HL-60 (cell line): ENCODE data around the gene LDAH.
A peak's percentile ranks its signal among the peaks of the same experiment; 100 is the strongest.

Source experiments
- DNase-seq, 2 experiments: peaks; one replicate each; pipeline ENCODE4 v3.0.0-alpha.2; 2010 to 2020; ENCODE audit warnings: low read depth in 1 of 2, low spot score in 1 of 2
- H3K27ac ChIP-seq: fragments of 250-450 bp; sonication (Bioruptor Pico); replicated peaks from 2 replicates; pipeline ENCODE4 v1.5.1; 2020; ENCODE audit warnings: mild to moderate bottlenecking, moderate library complexity
- H3K27me3 ChIP-seq: fragments of 250-450 bp; sonication (Bioruptor Pico); 2 replicates; pipeline ENCODE4 v1.5.1; 2021; ENCODE audit warnings: mild to moderate bottlenecking, moderate library complexity; ENCODE audit not compliant: insufficient read depth, poor library complexity, severe bottlenecking
- H3K4me3 ChIP-seq: replicated peaks from 2 replicates; pipeline ENCODE4 v1.5.1; 2011; ENCODE audit warnings: mild to moderate bottlenecking, control low read depth, low read length; ENCODE audit not compliant: insufficient read depth
- GABPA ChIP-seq: IDR thresholded peaks from 2 replicates; pipeline ENCODE4 v1.6.1; 2012; ENCODE audit warnings: low read depth
- POLR2AphosphoS5 ChIP-seq: IDR thresholded peaks from 2 replicates; pipeline ENCODE4 v1.6.1; 2012; ENCODE audit warnings: low read depth
- SPI1 ChIP-seq: IDR thresholded peaks from 2 replicates; pipeline ENCODE4 v1.6.1; 2012; ENCODE audit warnings: low read depth, mild to moderate bottlenecking, borderline replicate concordance
- TF ChIP-seq, protein P1 (sequence below): IDR thresholded peaks from 2 replicates; pipeline ENCODE4 v1.6.1; 2012; ENCODE audit warnings: low read depth; ENCODE audit not compliant: insufficient replicate concordance
- TF ChIP-seq, protein P2 (sequence below): IDR thresholded peaks from one replicate; pipeline ENCODE4 v1.5.1; 2011; ENCODE audit warnings: low read length, control low read depth, inconsistent platforms; ENCODE audit not compliant: insufficient read depth

The LDAH gene

DNA sequence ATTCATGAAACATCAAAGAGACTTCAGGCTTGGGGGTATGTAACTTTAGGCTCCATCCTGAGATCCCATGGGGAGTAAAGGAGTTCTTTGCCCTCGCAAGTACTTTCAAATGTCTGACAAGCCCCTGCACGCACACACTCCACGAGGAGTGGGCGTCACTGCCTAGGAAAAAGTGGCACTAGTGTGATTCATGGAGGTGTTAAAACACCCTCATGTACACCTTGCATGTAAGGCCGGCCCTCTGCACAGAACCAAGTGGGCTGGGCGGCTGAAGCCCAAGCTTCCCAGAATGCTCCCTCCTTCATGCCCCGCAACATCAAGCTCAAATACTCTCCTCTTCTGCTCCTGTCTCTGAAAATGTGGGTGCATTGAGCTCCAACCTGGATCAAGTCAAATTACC is 179.8 kb downstream of the LDAH start:
- H3K27me3 ChIP-seq, result no peaks in the 10 kb centered on the region
- no peak overlapping the region for H3K4me3 ChIP-seq
- no peak overlapping the region for H3K27ac ChIP-seq
- no peak for DNase-seq
- TF ChIP-seq GABPA (no peak), SPI1 (no peak), POLR2AphosphoS5 (no peak)
- TF ChIP-seq, protein P1, sequence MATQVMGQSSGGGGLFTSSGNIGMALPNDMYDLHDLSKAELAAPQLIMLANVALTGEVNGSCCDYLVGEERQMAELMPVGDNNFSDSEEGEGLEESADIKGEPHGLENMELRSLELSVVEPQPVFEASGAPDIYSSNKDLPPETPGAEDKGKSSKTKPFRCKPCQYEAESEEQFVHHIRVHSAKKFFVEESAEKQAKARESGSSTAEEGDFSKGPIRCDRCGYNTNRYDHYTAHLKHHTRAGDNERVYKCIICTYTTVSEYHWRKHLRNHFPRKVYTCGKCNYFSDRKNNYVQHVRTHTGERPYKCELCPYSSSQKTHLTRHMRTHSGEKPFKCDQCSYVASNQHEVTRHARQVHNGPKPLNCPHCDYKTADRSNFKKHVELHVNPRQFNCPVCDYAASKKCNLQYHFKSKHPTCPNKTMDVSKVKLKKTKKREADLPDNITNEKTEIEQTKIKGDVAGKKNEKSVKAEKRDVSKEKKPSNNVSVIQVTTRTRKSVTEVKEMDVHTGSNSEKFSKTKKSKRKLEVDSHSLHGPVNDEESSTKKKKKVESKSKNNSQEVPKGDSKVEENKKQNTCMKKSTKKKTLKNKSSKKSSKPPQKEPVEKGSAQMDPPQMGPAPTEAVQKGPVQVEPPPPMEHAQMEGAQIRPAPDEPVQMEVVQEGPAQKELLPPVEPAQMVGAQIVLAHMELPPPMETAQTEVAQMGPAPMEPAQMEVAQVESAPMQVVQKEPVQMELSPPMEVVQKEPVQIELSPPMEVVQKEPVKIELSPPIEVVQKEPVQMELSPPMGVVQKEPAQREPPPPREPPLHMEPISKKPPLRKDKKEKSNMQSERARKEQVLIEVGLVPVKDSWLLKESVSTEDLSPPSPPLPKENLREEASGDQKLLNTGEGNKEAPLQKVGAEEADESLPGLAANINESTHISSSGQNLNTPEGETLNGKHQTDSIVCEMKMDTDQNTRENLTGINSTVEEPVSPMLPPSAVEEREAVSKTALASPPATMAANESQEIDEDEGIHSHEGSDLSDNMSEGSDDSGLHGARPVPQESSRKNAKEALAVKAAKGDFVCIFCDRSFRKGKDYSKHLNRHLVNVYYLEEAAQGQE, result no peak
- TF ChIP-seq, protein P2, sequence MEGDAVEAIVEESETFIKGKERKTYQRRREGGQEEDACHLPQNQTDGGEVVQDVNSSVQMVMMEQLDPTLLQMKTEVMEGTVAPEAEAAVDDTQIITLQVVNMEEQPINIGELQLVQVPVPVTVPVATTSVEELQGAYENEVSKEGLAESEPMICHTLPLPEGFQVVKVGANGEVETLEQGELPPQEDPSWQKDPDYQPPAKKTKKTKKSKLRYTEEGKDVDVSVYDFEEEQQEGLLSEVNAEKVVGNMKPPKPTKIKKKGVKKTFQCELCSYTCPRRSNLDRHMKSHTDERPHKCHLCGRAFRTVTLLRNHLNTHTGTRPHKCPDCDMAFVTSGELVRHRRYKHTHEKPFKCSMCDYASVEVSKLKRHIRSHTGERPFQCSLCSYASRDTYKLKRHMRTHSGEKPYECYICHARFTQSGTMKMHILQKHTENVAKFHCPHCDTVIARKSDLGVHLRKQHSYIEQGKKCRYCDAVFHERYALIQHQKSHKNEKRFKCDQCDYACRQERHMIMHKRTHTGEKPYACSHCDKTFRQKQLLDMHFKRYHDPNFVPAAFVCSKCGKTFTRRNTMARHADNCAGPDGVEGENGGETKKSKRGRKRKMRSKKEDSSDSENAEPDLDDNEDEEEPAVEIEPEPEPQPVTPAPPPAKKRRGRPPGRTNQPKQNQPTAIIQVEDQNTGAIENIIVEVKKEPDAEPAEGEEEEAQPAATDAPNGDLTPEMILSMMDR, result no peak

DNA sequence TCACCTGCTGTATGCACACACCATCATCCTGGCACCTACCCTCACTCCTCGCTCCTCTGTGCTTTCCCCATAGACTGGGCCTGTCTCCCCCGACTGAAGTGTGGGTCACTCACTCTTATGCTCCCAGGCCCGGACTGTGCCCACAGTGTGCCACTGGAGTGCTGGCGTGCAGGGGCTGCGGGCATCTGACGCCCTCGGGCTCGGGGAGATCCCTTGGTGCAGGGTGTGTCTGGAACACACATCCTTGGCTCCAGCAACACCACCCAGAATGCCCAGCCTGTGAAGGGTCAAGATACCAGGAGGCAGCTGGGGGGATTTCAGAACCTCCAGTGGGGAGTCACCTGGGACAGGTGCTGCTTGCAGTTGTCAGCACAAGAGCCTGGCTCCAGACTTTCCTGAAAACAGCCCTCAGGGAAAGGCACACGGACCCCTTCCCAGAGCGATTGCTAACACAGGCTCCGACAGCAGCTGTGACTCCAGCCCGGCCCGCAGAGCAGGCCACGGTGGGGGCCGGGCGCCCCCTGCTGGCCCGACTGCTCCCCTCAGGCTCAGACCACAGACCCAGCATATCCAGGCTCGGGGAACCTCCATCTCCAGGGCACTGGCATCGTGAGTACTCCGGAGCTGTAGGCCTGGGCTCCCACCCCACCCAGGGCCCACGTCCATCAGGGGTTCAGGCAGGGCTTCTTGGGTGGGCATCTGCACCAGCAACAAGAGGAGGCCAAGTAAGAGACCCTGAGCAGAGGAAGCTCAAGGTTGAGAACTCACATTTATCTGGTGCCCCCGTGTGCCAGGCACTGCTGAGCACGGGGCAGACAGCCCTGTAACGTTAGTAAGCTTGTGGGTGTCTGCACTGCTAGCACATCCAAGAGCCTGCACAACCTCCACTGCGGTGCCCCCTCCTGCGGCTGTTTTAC is 180.6 kb downstream of the LDAH start:
- Histone ChIP-seq H3K4me3 (no peak overlapping the region), H3K27ac (no peak overlapping the region), H3K27me3 (no peaks in the 10 kb centered on the region)
- peak in 1 of 2 experiments; percentile 50 for DNase-seq
- TF ChIP-seq, protein P2, result peak; percentile 61
- TF ChIP-seq, protein P1, result no peak
- TF ChIP-seq GABPA (no peak), POLR2AphosphoS5 (no peak)

DNA sequence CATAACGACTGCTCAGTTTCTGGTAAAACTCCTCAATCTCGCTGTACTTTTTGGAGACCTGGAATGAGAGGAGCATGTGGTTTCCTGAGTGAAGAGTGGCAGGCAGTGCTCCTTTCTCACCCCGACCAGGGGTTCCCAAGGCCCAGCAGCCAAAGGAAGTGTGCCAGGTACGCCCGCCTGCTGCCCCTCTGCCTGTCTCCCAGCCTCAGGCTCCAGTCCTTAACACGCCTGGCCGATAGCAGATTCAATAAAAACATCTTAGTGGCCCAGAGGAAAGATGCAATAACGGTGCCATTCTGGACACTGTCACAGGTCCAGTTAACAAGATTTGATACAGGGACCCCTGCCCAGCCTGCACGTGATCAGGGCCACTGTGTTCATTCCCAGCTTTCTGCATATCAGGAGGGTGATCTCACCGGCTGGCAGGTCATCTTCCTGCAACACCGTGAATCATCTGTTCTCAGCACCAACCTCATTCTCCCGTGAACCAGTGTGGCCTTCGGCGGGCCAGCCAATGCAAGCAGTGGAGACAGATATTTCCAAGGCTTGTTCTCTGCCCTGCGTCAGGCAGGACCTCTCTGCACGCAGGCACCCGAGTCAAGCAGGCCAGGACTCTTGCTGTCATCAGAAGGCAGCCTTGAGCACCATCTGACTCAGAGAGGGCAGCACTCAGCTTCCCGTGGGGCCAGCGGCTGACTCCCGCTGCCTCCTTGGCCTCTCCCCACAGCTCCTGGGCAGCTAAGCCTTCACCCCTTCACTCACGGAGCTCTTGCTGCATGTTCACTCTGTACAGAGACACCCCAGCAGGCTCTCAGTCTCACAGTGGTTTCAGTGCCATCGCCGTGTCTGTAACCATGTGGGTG is 181.5 kb downstream of the LDAH start:
- no peak overlapping the region for H3K27ac ChIP-seq
- H3K4me3 ChIP-seq, result no peak overlapping the region
- H3K27me3 ChIP-seq, result no peaks in the 10 kb centered on the region
- TF ChIP-seq GABPA, result no peak
- TF ChIP-seq, protein P2, result no peak
- no peak for TF ChIP-seq POLR2AphosphoS5
- TF ChIP-seq SPI1, result no peak
- TF ChIP-seq, protein P1, result no peak
- DNase-seq, result no peak
